Measurements from ENCODE around the gene TAF11L13.
"Not testable (repeated sequence)": the region's sequence is repeated elsewhere in the genome, so short reads cannot be mapped to it uniquely, and the experiment has no call there.

Gene TAF11L13

DNA sequence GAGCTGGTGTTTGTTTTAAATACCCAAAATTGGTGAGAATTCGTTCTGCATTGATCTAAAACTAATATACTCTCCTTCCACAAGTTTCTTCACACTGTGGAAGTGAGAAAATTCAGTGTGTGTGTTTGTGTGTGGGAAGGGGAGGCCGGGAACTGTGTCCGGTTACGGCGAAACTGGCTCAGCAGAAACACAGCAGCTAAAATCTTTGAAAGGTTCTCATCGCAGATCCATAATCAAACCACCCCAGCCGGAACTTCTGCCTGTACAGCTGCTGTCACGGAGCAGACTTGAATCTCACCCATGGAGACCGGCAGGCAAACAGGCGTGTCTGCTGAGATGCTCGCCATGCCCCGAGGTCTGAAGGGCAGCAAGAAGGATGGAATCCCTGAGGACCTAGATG, at the start of gene TAF11L13:
TAF11L13 (plus strand) TSS at position 301 of the 400 bp plus-strand sequence.
- not testable (repeated sequence) for DNase-seq

DNA sequence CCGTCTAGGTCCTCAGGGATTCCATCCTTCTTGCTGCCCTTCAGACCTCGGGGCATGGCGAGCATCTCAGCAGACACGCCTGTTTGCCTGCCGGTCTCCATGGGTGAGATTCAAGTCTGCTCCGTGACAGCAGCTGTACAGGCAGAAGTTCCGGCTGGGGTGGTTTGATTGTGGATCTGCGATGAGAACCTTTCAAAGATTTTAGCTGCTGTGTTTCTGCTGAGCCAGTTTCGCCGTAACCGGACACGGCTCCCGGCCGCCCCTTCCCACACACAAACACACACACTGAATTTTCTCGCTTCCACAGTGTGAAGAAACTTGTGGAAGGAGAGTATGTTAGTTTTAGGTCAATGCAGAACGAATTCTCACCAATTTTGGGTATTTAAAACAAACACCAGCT, 46.2 kb upstream of the TAF11L13 start, which contains the start of gene TAF11L7:
TAF11L7 (minus strand) TSS at position 101 of the 400 bp plus-strand sequence.
- not testable (repeated sequence) for DNase-seq

DNA sequence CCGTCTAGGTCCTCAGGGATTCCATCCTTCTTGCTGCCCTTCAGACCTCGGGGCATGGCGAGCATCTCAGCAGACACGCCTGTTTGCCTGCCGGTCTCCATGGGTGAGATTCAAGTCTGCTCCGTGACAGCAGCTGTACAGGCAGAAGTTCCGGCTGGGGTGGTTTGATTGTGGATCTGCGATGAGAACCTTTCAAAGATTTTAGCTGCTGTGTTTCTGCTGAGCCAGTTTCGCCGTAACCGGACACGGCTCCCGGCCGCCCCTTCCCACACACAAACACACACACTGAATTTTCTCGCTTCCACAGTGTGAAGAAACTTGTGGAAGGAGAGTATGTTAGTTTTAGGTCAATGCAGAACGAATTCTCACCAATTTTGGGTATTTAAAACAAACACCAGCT, 41.0 kb upstream of the TAF11L13 start, which contains the start of gene TAF11L8:
TAF11L8 (minus strand) TSS at position 101 of the 400 bp plus-strand sequence.
- not testable (repeated sequence) for DNase-seq

DNA sequence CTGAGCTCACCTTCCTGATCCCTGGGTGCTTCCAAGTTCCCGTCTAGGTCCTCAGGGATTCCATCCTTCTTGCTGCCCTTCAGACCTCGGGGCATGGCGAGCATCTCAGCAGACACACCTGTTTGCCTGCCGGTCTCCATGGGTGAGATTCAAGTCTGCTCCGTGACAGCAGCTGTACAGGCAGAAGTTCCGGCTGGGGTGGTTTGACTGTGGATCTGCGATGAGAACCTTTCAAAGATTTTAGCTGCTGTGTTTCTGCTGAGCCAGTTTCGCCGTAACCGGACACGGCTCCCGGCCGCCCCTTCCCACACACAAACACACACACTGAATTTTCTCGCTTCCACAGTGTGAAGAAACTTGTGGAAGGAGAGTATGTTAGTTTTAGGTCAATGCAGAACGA, 37.6 kb upstream of the TAF11L13 start, which contains the start of gene TAF11L9:
TAF11L9 (minus strand) TSS at position 140 of the 400 bp plus-strand sequence.
- not testable (repeated sequence) for DNase-seq

DNA sequence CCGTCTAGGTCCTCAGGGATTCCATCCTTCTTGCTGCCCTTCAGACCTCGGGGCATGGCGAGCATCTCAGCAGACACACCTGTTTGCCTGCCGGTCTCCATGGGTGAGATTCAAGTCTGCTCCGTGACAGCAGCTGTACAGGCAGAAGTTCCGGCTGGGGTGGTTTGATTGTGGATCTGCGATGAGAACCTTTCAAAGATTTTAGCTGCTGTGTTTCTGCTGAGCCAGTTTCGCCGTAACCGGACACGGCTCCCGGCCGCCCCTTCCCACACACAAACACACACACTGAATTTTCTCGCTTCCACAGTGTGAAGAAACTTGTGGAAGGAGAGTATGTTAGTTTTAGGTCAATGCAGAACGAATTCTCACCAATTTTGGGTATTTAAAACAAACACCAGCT, 34.2 kb upstream of the TAF11L13 start, which contains the start of gene TAF11L10:
TAF11L10 (minus strand) TSS at position 101 of the 400 bp plus-strand sequence.
- not testable (repeated sequence) for DNase-seq

DNA sequence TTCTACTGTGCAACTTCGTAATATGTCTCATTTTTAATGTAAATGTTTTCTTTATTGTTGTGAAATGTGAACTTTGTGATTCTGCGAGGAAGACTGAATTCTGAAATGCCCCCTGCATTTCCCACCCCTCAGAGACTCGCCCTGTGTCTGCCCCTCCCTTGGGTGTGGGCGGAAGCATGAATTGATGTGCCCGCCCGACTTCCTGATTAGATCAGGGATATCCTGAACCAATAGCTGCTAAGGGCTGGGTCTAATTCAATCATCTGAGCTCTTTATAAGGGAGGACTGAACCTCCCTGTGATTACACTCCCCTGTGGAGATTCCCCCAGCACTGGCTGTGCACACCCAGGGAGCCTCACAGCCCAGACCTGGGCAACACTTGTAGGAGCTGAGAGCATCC, 28.0 kb upstream of the TAF11L13 start, which contains the start of gene TAF11L11:
TAF11L11 (plus strand) TSS at position 304 of the 400 bp plus-strand sequence.
- not testable (repeated sequence) for DNase-seq

DNA sequence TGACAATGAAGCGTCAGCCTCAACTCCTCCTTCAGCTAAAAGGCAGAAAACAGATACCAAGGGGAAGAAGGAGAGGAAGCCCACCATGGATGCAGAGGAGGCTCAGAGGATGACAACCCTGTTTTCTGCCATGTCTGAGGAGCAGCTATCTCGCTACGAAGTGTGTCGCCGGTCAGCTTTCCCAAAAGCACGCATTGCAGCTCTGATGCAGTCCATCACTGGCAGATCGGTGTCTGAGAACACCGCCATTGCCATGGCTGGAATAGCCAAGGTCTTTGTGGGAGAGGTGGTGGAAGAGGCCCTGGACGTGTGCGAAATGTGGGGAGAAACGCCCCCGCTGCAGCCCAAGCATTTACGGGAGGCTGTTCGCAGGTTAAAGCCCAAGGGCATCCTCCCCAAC, 26.9 kb upstream of the TAF11L13 start:
- no peak for DNase-seq

DNA sequence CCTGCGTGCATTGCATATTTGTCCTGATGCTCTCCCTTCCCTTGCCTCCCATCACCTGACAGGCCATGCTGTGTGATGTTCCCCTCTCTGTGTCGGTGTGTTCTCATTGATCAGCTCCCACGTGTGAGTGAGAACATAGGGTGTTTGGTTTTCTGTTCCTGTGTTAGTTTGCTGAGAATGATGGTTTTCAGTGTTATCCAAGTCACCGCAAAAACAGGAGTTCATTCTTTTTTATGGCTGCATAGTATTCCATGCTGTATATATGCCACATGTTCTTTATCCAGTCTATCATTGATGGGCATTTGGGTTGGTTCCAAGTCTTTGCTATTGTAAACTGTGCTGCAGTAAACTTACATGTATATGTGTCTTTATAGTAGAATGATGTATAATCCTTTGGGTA, 24.4 kb upstream of the TAF11L13 start:
- DNase-seq, result not testable (repeated sequence)

DNA sequence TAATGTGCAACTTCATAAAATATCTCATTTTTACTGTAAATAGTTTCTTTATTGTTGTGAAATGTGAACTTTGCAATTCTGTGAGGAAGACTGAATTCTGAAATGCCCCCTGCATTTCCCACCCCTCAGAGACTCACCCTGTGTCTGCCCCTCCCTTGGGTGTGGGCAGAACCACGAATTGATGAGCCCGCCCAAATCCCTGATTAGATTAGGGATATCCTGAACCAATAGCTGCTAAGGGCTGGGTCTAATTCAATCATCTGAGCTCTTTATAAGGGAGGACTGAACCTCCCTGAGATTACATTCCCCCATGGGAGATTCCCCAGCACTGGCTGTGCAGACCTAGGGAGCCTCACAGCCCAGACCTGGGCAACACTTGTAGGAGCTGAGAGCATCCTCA, 21.8 kb upstream of the TAF11L13 start, which contains the start of gene TAF11L12:
TAF11L12 (plus strand) TSS at position 301 of the 400 bp plus-strand sequence.
- not testable (repeated sequence) for DNase-seq

DNA sequence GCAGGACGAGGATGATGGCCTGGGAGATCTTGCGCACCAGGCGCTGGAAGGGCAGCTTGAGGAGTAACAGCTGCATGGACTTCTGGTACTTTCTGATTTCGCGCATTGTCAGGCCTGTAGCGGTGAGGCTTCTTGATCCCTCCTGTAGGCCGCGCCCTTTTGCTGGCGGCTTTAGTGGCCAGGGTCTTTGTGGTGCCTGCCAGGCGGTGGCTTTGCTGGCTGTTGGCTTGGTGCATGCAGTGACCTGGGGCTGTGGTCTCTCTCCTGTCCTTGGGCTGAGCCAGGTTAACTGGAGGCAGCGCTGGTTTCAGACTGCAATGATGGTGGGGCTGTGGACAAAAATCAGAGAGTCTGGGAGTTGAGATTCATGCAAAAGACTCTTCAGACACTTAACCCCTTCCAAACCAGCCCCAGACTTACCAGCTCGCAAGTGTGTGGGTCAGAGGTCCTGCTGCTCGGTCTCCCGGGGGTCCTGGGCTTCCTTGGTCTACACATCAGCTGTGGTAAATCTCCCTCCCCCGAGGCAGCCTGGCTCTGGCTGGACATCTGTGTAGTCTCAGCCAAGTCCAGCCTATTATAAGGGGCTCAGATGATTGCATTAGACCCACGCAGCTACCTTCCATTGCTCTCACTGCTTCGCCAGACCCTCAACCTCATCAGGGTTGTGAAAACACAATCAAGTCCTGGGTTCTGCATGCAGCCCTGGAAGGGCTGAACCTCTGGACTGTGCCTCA, 16.8 kb upstream of the TAF11L13 start:
- no peak for DNase-seq

DNA sequence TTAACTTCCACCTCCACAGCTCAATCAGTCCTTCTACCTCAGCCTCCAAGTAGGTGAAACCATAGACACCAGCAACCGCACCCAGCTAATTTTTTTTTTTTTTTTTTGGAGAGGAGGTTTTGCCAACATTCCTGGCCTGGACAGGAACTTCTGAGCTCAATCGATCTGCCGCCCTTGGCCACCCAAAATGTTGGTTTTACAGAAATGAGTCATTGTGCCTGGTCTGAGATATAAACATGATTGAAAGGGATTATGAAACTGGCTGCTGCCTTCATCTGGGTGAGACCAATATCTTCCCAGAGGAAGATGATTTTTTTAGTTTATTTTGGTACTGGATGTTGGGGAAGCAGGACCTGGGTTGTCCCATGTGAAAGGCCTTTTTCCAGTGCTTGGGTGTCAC, 12.5 kb upstream of the TAF11L13 start:
- DNase-seq, result no peak

DNA sequence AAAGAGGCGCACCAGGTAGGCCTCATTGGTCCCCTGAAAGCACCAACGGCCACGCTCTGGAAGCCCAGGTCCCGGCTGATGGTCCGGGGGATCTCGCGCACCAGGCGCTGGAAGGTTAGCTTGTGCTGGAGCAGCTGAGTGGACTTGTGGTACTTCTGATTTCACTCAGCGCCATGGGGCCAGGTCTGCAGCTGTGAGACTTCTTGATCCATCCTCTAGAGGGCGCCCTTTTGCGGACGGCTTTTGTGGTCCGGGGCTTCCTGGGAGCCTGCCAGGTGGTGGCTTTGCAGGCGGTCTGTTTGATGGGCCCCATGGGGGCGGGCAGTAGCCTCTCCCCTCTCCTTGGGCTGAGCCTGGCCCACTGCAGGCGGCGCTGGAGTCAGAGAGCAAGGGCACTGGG, 11.3 kb upstream of the TAF11L13 start:
- no peak for DNase-seq

DNA sequence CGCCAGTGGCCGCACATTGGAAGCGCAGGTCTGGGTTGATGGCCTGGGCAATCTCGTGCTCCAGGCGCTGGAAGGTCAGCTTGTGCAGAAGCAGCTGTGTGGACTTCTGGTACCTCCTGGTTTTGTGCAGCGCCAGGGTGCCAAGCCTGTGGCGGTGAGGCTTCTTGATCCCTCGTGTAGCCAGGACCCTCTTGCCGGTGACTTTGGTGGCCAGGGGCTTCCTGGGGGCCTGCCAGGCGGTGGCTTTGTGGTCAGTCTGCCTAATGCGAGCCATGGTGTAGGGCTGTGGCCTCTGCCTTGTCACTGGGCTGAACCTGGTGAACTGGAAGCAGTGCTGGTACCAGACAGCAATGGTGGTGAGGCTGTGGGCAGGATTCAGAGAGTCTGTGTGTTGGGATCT, 6.2 kb upstream of the TAF11L13 start:
- DNase-seq, result no peak

DNA sequence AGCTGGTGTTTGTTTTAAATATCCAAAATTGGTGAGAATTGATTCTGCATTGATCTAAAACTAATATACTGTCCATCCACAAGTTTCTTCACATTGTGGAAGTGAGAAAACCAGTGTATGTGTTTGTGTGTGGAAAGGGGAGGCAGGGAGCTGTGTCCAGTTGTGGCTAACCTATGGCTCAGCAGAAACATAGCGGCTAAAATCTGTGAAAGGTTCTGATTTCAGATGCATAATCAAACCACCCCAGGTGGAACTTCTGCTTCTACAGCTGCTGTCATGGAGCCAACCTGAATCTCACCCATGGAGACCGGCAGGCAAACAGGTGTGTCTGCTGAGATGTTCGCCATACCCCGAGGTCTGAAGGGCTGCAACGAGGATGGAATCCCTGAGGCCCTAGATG, 2.3 kb downstream of the TAF11L13 start, which contains the start of gene TAF11L14:
TAF11L14 (plus strand) TSS at position 301 of the 400 bp plus-strand sequence.
- no peak for DNase-seq

DNA sequence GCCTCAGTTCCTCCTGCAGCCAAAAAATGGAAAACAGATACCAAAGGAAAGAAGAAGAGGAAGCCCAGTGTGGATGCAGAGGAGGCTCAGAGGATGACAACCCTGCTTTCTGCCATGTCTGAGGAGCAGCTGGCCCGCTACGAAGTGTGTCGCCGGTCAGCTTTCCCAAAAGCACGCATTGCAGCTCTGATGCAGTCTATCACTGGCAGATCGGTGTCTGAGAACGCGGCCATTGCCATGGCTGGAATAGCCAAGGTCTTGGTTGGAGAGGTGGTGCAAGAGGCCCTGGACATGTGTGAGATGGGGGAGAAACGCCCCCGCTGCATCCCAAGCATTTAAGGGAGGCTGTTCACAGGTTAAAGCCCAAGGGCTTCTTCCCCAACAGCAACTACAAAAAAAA, 17.3 kb downstream of the TAF11L13 start:
- DNase-seq, result not testable (repeated sequence)

DNA sequence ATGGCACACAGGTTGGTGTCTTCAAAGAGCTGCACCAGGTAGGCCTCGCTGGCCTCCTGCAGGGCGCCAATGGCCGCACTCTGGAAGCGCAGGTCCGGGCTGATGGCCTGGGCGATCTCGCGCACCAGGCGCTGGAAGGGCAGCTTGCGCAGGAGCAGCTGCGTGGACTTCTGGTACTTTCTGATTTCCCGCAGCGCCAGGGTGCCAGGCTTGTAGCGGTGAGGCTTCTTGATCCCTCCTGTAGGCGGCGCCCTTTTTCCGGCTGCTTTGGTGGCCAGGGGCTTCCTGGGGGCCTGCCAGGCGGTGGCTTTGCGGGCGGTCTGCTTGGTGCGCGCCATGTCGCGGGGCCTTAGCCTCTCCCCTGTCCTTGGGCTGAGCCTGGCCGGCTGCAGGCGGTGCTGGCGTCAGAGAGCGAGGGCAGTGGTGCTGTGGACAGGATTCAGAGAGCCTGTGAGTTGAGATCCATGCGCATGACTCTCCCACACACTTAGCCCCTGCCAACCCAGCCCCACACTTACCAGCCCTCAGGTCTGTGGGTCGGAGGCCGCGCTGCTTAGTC, 23.4 kb downstream of the TAF11L13 start:
- not testable (repeated sequence) for DNase-seq

DNA sequence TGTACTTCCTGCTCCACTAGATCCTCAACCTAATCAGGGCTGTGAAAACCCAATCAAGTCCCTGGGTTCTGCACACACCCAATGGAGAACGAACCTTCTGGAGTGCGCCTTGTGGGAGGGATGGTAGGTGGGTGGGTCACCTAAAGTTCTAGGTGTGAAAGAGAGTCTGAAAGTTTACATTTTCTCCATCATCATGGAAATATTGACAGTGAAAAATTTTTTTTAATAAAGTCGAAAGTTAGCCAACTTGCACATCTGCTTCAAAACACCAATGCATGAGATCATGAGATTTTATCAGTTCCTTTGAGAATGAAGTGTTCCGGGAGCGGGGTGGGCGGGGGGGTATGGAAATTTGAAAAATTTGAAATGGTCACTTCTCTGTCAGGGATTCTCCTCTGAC, 24.0 kb downstream of the TAF11L13 start:
- DNase-seq, result no peak

DNA sequence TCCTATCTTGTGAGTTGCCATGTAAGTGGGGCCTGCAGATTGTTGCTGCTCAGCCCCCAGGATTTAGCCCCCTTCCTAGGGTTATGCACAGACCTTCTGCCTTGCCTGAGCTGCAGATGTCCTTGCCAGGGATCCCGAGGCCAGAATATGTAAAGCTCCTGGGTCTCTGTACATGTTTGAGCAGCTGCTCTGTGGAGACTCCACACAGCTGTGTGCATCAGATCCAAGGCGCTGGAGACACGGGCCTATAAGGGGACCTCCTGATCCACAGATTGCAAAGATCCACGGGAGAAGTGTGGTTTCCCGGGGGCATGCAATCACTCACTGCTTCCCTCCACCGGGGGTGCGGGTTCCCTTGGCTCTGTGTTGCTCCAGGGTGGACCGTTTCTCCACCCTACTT, 31.3 kb downstream of the TAF11L13 start:
- DNase-seq, result no peak

DNA sequence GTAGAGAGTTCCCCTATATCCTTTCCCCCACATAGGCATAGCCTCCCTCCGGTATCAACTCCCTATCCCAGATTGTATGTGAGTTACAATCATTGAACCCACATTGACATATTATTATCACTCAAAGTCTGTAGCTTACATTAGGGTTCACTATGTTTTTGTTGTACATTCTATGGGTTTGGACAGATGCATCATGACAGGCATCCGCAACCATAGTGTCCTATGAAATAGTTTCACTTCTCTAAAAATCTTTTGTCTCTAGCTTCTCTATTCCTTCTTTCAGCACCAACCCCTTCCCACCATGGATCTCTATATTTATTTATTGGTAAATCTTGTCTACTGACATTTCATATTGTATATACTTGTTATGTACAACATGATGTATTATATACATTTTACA, 33.9 kb downstream of the TAF11L13 start:
- no peak for DNase-seq

DNA sequence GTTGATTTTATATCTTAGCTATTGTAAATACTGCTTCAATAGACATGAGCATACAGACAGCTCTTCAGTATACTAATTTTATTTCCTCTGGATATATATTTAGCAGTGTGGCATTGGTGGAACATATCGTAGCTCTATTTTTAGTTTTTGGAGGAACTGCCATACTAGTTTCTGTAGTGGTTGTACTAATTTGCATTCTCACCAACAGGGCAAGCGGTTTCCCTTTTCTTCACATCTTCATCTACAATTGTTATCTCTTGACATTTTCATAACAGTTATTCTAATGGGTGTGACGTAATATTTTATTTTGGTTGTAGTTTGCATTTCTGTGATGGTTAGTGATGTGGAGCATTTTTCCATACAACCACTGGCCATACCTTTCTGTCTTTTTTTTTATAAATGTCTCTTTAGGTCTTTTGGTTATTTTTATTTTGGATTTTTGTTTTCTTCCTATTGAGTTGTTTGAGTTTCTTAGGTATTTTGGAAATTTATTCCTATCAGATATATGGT, 34.9 kb downstream of the TAF11L13 start:
- DNase-seq, result no peak

DNA sequence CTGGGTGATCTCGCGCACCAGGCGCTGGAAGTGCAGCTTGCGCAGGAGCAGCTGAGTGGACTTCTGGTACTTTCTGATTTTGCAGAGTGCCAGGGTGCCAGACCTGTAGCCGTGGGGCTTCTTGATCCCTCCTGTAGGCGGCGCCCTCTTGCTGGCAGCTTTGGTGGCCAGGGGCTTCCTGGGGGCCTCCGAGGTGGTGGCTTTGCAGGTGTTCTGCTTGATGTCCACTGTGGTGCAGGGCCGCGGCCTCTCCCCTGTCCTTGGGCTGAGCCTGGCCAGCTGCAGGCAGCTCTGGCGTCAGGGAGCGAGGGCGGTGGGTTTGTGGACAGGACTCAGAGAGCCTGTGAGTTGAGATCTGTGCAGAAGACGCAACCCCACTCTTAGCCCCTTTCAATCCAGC, 38.5 kb downstream of the TAF11L13 start:
- DNase-seq, result no peak

DNA sequence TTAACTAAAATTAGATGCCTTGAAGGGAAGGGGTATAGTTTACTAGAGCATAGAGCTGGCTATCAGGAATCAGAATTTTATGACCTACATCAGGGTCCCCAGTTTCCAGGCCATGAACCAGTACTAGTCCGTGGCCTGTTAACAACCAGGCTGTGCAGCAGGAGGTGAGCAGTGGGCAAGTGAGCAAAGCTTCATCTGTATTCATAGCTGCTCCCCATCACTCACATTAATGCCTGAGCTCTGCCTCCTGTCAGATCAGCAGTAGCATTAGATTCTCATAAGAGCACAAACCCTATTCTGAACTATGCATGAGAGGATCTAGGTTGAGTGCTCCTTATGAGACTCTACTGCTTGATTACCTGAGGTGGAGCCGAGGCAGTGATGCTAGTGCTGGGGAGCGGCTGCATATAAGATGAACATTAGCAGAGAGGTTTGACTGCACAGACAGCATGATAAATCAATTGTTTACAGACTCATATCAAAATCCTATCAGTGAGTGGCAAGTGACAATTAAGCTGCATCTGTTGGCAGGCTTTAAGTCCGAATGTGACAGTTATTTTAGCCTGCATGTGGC, 47.0 kb downstream of the TAF11L13 start:
- DNase-seq, result no peak

DNA sequence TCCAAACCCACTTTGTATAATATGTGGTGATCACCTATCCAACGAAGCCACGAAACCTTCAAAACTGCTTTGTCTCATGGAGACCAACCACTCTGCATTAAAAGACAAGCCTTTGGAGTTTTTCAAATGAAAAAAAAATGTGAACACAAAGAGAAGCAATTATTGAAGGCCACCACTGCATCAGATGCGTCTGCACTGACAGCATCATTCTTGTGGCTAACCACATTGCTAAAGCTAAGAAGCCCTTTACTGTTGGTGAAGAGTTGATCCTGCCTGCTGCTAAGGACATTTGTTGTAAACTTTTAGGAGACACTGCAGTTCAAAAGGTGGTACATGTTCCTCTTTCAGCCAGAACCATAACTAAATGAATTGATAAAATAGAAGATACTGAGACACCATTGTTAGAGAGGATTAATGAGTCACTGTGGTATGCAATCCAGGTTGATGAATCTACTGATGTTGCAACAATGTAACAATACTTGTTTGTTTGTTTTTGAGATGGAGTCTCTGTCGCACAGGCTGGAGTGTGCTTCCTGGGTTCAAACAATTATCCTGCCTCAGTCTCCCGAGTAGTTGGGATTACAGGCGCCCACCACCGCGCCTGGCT, 47.8 kb downstream of the TAF11L13 start:
- no peak for DNase-seq

All from activated T-cell treated with anti-CD3 and anti-CD28 coated beads, Interleukin-2, amount 50 U/mL, for 48 hours (primary cell).